Activated naive CD4-positive, alpha-beta T cell treated with anti-CD3 and anti-CD28 coated beads for 36 hours (primary cell): Measurements from ENCODE around the gene CDC23. TPM values are rescaled to one million over a fixed set of nuclear protein-coding genes. Genes with fewer than 3 reads are reported as not detected.
"Not testable (repeated sequence)": the region's sequence is repeated elsewhere in the genome, so short reads cannot be mapped to it uniquely, and the experiment has no call there.

Source experiments
- CTCF ChIA-PET: fragments of 350-600 bp; sonication (Branson Sonifier 250); formaldehyde crosslinking; loops from one replicate; lab custom pipeline; 2021; ENCODE audit warnings: antibody characterized with exemption; lab: Charles Lee
- DNase-seq: peaks from one replicate; pipeline ENCODE4 v3.0.0-alpha.2; 2020
- H3K27ac Mint-ChIP-seq: one replicate; pipeline ENCODE4 v1.8.0; 2021; ENCODE audit warnings: mild to moderate bottlenecking, mixed read lengths
- H3K27me3 Mint-ChIP-seq: one replicate; pipeline ENCODE4 v1.8.0; 2021; ENCODE audit warnings: low read depth, mixed read lengths
- H3K36me3 Mint-ChIP-seq: one replicate; pipeline ENCODE4 v1.8.0; 2021; ENCODE audit warnings: low read depth, mixed read lengths
- H3K4me1 Mint-ChIP-seq: one replicate; pipeline ENCODE4 v1.8.0; 2021; ENCODE audit warnings: low read depth, mixed read lengths
- H3K4me3 Mint-ChIP-seq: one replicate; pipeline ENCODE4 v1.8.0; 2021; ENCODE audit warnings: mild to moderate bottlenecking, moderate library complexity, mixed read lengths
- H3K9me3 Mint-ChIP-seq: one replicate; pipeline ENCODE4 v1.8.0; 2021; ENCODE audit warnings: mixed read lengths
- intact Hi-C: fragments of 100-400 bp; cut with micrococcal nuclease; formaldehyde crosslinking; loops from one replicate; pipeline ENCODE4 v1.15.1; 2023
- total RNA-seq, 2 experiments: library from RNA; stranded (reverse); gene quantifications; one replicate each; pipeline ENCODE4 v1.2.3, GENCODE V29; 2021

The CDC23 gene, protein sequence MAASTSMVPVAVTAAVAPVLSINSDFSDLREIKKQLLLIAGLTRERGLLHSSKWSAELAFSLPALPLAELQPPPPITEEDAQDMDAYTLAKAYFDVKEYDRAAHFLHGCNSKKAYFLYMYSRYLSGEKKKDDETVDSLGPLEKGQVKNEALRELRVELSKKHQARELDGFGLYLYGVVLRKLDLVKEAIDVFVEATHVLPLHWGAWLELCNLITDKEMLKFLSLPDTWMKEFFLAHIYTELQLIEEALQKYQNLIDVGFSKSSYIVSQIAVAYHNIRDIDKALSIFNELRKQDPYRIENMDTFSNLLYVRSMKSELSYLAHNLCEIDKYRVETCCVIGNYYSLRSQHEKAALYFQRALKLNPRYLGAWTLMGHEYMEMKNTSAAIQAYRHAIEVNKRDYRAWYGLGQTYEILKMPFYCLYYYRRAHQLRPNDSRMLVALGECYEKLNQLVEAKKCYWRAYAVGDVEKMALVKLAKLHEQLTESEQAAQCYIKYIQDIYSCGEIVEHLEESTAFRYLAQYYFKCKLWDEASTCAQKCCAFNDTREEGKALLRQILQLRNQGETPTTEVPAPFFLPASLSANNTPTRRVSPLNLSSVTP
- total RNA-seq = 10 to 100 TPM; 44.3 to 47.2 TPM

DNA sequence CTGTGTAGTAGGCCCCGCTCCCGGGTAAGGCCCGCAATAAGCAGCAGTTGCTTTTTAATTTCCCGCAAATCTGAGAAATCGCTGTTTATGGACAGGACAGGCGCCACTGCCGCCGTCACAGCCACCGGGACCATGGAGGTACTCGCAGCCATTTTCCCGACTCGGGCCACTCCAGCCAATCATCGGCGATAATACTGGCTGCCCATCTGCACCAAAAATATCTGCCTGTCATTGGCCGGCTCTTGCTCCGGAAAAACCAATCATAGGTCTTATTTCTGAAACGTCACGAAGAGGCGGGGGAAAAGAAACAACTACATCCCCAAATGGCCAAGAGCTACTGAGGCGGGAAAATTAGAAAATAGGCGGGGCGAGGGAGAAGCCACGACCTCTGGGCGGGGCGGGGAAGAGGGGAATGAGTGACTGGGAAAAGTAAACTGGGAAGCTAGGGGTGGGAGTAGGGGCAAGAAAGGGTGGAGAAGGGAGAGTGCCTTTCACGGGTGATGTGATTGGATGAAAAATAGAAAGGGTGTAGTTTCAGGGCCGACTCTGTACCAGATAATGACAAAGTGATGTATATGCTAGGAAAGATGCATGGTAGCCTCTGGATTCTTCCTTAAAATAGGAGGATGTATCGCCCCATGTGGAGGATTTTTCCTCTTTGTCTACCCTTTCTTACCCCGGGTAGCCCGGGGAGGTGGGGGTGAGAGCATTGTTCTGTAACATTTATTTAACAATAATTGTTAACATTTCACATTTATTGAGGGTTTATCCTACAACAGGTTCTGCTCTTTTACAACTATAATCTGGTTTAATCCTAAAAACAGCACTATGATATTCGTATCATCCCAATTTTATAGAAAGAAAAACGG, at the start of gene CDC23:
TSS of gene CDC23 (minus strand) at position 163 of the 869 bp plus-strand sequence. CDS start at position 152, 11 bp downstream.
- Mint-ChIP-seq H3K27ac (peak within 1 kb of the TSS; percentile 89), H3K36me3 (peaks cover 10% of the 10 kb centered on the region), H3K9me3 (no peaks in the 10 kb centered on the region), H3K27me3 (no peaks in the 10 kb centered on the region), H3K4me3 (peak within 1 kb of the TSS; percentile 98), H3K4me1 (peaks cover 18% of the 10 kb centered on the region)
- DNase-seq = peak; percentile 96
- intact Hi-C loops = loop anchor here (1.0 to 10.0 kb wide), 12 partner anchors 35 to 459 kb away; partner anchors contain the start of genes BRD8, CDC25C, EGR1 and ETF1
- CTCF ChIA-PET = interaction anchor here (0.6 to 2.2 kb wide), 6 partner anchors 11 to 235 kb away, joined by 3 to 18 read pairs (median 4); partner anchors contain the start of gene KDM3B

DNA sequence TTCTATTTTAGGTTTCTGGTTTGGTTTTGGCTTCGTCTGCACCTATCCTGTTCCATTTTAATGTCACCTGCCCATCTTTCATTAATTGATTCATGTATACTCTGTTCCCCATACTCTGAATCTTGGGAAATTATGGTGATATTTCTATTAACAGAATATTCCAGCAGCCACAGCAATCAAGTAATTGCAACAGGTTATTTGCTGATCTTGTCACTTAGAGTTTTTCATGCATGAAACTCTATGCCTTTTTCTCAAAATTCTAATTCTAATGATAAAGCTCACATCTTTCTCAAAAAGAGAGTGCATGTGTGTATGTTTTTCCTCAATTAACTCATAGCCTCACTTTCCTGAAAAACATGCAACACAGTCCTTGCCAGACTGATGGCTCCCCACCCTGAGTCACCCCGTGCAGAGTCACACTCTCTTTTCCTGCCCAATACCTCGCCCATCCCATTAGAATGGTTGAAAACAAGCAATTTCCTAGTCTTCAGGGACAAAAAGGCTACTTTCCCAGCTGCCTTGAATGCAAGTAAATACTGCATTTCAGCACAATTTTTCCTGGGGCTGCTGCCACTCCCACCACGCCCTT, 45.7 kb upstream of the CDC23 start:
- Mint-ChIP-seq H3K4me1 (peaks cover 3% of the 10 kb centered on the region), H3K4me3 (no peak overlapping the region), H3K27ac (no peak overlapping the region), H3K27me3 (no peaks in the 10 kb centered on the region), H3K9me3 (no peaks in the 10 kb centered on the region), H3K36me3 (no peaks in the 10 kb centered on the region)
- CTCF ChIA-PET = no interaction called here
- DNase-seq = no peak
- intact Hi-C loops = no loop called here

DNA sequence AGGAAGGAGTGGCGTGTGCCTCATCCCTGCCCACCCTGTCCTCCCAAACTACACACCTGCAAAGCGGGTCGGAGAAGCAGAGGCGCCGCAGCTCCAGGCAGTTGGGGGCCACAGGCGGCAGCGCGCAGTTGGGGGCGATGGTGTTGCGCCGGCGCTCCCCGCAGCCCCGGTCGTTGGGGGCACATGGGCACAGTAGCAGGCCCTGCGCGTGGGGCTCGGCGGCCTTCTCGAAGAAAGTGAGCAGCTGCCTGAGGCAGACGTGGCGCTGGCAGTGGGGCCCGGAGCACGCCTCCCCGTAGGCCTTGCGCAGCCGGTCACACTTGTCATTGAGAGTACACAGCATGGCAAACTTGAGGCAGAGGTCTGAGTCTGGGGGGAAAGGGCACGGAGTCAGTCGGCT, 44.5 kb upstream of the CDC23 start:
- intact Hi-C loops = no loop called here
- no peak overlapping the region for H3K27ac Mint-ChIP-seq
- H3K9me3 Mint-ChIP-seq = no peaks in the 10 kb centered on the region
- H3K36me3 Mint-ChIP-seq = no peaks in the 10 kb centered on the region
- CTCF ChIA-PET = no interaction called here
- no peaks in the 10 kb centered on the region for H3K27me3 Mint-ChIP-seq
- no peak for DNase-seq
- no peaks in the 10 kb centered on the region for H3K4me1 Mint-ChIP-seq
- no peak overlapping the region for H3K4me3 Mint-ChIP-seq

DNA sequence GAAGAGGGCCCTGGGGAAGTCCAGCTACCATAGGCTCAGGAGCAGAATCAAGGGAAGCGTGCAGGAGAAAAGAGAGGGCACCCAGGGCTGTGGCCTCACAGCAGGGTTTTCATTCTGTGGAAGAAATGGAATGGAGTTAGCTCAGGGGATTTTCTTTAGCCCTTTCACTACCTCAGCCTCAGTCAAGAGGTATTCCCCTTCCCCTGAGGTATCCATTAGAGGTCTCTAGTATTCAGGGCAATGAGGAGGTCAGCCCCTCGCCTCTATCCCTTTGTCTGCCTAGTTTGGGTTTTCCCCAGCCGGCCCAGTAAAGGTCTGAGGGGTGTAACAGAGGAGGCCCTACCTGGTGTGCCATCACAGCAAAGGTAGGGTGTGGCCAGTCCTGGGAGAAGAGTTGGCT, 39.8 kb upstream of the CDC23 start:
- Mint-ChIP-seq H3K9me3 (no peaks in the 10 kb centered on the region), H3K27ac (no peak overlapping the region), H3K36me3 (no peaks in the 10 kb centered on the region), H3K27me3 (no peaks in the 10 kb centered on the region), H3K4me3 (no peak overlapping the region), H3K4me1 (no peaks in the 10 kb centered on the region)
- no peak for DNase-seq
- intact Hi-C loops = no loop called here
- CTCF ChIA-PET = interaction anchor here (1.1 kb wide), 1 partner anchor 23 kb away, joined by 3 read pairs; no protein-coding TSS in a partner anchor

DNA sequence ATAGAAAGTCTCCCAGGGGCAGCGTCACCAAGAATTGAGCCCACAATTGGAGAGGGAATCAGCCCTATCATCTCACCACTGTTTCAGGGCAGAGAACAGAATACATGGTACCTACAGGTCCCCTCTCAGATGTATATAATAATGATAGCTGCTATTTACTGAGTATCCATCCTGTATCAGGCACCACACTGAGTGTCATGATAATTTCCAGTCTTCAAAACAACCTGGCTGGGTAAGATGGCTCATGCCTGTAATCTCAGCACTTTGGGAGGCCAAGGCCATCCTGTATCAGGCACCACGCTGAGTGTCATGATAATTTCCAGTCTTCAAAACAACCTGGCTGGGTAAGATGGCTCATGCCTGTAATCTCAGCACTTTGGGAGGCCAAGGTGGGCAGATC, 34.7 kb upstream of the CDC23 start:
- H3K9me3 Mint-ChIP-seq, intact Hi-C loops: not testable (repeated sequence)

DNA sequence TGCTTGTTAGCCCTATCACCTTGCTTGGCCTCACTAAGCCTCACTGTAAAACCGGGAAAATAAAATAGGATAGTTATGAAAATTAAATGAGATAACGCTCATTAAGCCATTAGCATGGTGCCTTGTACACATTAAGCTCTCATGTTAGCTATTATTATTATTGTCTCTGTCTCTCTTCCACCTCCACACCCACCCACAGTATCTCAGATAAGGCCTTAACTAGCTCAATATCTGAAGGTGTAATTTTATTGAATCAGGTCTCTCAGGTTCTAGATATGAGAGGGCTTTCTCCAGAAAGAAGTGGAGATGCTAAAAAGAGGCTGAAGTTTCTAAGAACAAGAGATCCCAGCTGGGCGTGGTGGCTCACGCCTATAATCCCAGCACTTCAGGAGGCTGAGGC, 33.7 kb upstream of the CDC23 start:
- Mint-ChIP-seq H3K9me3 (no peaks in the 10 kb centered on the region), H3K27ac (no peak overlapping the region), H3K4me3 (no peak overlapping the region), H3K36me3 (no peaks in the 10 kb centered on the region), H3K4me1 (no peaks in the 10 kb centered on the region), H3K27me3 (peaks cover 15% of the 10 kb centered on the region)
- intact Hi-C loops = no loop called here
- CTCF ChIA-PET = interaction anchor here (0.7 kb wide), 1 partner anchor 257 kb away, joined by 3 read pairs; no protein-coding TSS in a partner anchor
- DNase-seq = no peak

More for the DNA sequence above, 34.7 kb upstream of the CDC23 start:
- DNase-seq, CTCF ChIA-PET, H3K27me3 Mint-ChIP-seq, H3K27ac Mint-ChIP-seq, H3K4me3 Mint-ChIP-seq, H3K36me3 Mint-ChIP-seq, H3K4me1 Mint-ChIP-seq: not testable (repeated sequence)

DNA sequence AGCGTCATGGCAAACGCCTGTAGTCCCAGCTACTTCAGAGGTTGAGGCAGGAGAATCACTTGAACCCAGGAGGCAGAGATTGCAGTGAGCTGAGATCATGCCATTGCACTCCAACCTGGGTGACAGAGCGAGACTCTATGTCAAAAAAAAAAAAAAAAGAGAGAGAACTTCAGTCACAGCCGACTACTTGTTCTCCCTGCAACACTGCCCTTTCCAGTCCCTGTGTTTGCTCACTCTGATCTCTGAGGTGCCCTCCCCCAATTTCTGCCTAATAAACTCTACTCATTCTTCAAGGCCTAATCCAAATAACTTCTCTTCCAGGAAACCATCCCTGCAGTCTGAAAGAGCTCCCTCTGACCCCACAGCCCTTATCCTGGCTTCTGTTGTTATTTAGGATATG, 33.2 kb upstream of the CDC23 start:
- no peaks in the 10 kb centered on the region for H3K9me3 Mint-ChIP-seq
- no peak overlapping the region for H3K4me3 Mint-ChIP-seq
- CTCF ChIA-PET = interaction anchor here (0.7 kb wide), 3 partner anchors 209 to 1609 kb away, joined by 3 read pairs; no protein-coding TSS in a partner anchor
- H3K36me3 Mint-ChIP-seq = no peaks in the 10 kb centered on the region
- no peak for DNase-seq
- peaks cover 3% of the 10 kb centered on the region for H3K4me1 Mint-ChIP-seq
- no peak overlapping the region for H3K27ac Mint-ChIP-seq
- intact Hi-C loops = no loop called here
- peaks cover 18% of the 10 kb centered on the region for H3K27me3 Mint-ChIP-seq

DNA sequence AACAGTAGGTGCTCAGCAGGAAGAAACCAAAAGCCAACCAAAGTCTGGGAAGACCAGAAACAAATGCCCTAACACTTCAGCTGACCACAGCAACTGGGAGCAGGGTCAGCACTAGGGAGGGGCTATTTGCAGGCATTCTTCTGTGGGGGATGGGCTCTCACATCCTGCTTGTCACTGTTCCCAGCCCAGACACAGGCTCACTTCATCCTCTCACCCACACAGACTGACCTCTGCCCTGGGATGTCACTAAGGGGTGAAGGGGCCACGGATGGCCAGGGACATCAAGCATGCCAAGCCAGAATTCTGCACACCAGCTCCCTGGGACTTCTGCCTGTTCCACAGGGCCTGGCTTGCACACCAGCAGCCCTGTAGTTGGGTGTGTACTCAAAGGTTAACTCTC, 32.6 kb upstream of the CDC23 start:
- no peak overlapping the region for H3K27ac Mint-ChIP-seq
- H3K36me3 Mint-ChIP-seq = no peaks in the 10 kb centered on the region
- CTCF ChIA-PET = interaction anchor here (0.7 kb wide), 2 partner anchors 210 to 1610 kb away, joined by 3 read pairs; no protein-coding TSS in a partner anchor
- peaks cover 25% of the 10 kb centered on the region for H3K27me3 Mint-ChIP-seq
- peaks cover 9% of the 10 kb centered on the region for H3K4me1 Mint-ChIP-seq
- intact Hi-C loops = no loop called here
- no peak overlapping the region for H3K4me3 Mint-ChIP-seq
- H3K9me3 Mint-ChIP-seq = no peaks in the 10 kb centered on the region
- DNase-seq = no peak

DNA sequence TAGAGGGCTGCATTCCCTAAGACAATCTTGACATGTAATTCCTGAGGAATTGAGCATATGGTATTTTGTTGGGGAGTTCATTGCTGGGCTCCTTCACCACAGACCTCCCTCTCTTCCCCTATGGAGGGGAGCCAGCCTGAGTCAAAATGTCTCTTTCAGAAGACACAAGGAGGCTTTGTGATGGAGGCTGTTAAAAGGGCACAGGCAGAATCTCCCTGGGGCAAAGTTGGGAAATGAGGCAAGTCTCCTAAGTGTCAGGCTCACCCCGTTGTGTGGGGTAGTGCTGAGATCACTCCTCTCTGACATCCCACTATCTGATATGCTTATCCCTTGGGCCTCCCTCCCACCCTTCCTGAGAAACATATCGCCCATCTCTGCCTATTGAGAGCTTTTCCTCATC, 30.7 kb upstream of the CDC23 start:
- intact Hi-C loops = no loop called here
- CTCF ChIA-PET = interaction anchor here (1.6 kb wide), 1 partner anchor 108 kb away, joined by 3 read pairs; the partner anchor contains the start of gene KDM3B
- no peak overlapping the region for H3K27ac Mint-ChIP-seq
- no peak for DNase-seq
- H3K27me3 Mint-ChIP-seq = peaks cover 37% of the 10 kb centered on the region
- H3K4me3 Mint-ChIP-seq = no peak overlapping the region
- H3K9me3 Mint-ChIP-seq = no peaks in the 10 kb centered on the region
- H3K36me3 Mint-ChIP-seq = no peaks in the 10 kb centered on the region
- H3K4me1 Mint-ChIP-seq = peaks cover 12% of the 10 kb centered on the region

DNA sequence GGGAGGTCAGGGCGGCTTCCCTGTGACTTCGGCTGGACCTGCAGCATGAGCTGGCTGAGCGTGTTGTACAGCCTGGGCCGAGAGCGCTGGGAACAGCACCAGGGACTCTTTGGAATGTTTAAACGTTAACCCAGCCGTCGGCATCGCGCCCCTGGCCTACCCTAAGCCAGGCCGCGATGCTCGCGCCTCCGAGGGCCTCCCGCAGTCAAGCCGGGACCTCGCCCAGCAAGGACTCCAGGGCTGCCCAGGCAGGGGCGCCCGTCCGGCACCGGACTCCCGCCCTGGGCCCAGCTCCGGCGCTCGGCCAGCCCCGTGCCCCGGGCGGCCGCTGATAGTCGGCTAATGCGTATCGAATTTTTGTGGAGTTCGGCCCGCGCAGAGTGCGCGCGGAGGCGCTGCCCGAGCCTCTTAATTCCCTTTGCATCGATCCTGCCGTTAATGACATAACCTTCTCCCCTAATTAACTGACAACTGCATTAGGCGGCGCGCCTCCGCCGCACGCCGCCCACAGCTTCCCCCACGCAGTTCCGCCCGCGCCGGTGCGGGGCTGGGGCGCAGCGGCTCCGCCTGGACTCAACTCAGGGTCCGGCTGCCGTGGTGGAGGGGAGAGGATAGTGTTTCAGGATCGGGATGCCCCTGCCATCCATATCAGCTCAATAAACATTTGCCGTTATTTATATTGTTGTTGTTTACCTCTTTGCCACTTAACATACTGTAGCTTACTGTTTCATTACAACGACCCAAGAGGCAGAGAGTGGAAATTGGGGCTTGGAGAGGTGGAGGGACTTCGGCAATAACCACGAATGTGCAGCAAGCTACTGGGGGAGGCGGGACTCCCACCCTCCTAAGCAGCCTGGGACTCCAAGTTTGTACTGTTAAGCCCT, 28.8 kb upstream of the CDC23 start:
- CTCF ChIA-PET = interaction anchor here (0.9 to 1.6 kb wide), 2 partner anchors 108 to 110 kb away, joined by 3 read pairs; partner anchors contain the start of gene KDM3B
- Mint-ChIP-seq H3K27ac (no peak overlapping the region), H3K4me3 (no peak overlapping the region), H3K27me3 (peaks cover 43% of the 10 kb centered on the region), H3K9me3 (no peaks in the 10 kb centered on the region), H3K4me1 (peaks cover 12% of the 10 kb centered on the region), H3K36me3 (no peaks in the 10 kb centered on the region)
- no peak for DNase-seq
- intact Hi-C loops = no loop called here
